Stimulated activated CD4-positive, alpha-beta T cell treated with anti-CD3 and anti-CD28 coated beads, Interleukin-4, amount 100 ng/mL, for 24 hours (primary cell): ENCODE results near the gene MMP12.
"Not testable (repeated sequence)": the region's sequence is repeated elsewhere in the genome, so short reads cannot be mapped to it uniquely, and the experiment has no call there.

Experiments
- DNase-seq: peaks from one replicate; pipeline ENCODE4 v3.0.0-alpha.2; 2020

MMP12 gene

DNA sequence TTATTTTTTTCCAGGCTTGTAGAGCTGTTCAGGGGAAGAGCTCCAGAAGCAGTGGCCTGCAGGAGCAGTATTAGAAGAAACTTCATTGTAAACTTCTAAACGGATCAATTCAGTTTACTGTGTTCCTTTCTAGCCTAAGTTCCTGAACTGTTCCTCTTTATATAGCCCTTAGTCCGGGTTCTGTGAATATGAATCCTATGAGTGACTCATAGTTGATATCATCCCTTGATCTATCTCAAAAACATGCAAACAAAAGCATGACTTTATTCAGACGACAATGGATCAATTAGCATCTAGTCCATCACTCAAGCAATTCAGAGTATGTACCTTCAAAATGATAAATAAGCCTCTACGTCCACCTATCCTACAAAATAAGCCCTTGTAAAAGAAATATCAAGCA, at the start of gene MMP12:
Gene MMP12 (minus strand): TSS at position 131 of the 400 bp plus-strand sequence. CDS start 45 bp downstream, at position 86.
- no peak for DNase-seq

DNA sequence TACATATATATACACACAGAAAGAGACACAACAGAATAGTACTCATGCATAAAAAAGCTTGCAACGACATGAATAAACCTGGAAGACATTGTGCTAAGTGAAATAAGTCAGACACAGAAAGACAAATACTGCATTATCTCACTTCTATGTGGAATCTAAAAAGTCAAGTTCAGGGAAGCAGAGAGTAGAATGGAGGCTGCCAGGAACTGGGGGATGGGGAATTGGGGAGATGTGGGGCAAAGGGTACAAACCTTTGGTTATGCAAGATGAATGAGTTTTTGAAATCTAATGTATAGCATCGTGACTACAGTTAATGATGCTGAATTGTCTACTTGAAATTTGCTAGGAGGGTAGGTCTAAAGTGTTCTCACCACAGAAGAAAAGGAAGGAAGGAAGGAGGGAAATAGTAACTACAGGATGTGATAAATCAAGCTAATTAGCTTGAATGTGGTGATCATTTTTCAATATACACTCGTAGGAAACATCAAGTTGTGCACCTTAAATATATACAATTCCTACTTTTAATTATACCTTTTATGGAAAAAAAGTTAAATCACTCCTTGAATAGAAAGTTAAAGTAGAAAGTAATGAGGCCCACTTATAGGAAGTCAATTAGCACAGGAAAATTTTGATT, 46.9 kb upstream of the MMP12 start:
- no peak for DNase-seq

DNA sequence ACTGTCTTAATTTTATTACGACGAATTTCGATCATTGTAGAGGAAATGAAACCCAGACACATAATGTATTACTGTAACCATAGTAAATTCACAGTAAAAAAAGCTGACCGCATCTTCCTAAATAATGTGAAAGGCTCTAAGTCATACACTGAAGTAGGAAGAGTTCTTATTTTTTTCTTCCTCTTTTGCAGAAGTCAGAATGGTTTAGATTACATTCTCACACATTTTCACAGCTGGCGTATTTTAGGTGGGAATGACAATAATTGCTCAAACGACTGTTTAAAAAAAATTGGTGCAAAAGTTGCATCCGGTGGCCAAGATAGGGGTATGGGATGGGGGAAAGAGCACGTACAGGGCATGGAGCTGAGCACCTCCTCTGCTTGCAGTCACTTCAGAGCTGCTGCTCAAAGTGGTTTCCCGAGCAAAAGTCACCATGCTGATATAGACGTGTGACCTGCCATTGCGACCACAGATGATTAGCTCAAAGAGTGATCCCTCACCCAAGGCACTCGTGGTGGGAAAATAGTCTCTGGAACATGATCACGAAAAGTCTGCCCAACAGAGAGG, 45.4 kb upstream of the MMP12 start:
- DNase-seq: no peak

DNA sequence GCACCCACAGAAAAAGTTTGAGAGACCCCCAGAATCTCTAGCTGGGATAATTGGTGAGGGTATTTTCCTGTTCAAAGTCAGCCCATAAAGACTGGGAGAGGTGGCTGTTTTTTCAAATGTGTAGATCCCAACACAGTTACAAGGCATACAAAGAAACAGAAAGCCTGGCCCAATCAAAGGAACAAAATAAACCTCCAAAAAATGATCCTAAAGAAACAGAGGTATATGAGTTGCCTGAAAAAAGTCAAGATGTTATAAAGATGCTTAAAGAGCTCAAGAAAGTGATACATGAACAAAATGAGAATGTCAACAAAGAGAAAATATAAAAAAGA, 40.2 kb upstream of the MMP12 start:
- no peak for DNase-seq

DNA sequence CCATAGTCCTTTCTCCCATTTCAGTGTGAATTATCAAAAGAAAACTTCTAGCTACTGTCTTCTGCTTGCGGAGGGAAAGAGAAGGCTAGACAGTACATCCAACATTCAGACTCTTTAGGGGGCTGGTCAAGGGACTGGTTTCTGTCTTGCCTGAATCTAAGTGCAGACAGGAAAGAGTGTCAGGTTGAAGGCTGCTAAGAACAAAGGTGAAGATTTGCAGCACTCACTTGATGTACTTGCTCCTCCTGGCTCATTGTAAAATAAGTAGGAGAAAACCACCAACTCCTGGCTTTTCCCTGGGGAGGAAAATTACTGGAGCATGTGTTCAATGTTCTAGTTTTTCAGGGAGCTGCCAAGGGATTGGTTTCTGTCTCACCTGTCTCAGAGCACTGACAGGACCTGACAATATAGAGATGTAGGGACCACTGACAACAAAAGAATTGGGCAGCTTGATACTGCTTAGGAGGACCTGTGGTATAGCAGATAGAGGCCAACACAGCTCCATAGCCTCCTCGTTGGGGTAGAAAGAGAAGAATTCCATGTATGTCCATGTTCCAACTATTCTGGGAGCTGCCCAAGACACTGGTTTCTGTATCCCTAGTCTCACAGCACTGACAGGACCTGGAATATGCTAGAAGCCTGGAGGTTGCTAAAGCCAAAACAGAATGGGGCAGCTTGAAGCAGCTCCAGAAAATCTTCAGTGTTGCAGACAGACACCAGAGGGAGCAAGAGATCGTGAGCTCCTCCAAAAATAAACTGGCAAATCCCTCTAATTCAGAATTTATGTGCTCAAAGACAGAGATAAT, 39.7 kb upstream of the MMP12 start:
- DNase-seq: no peak

DNA sequence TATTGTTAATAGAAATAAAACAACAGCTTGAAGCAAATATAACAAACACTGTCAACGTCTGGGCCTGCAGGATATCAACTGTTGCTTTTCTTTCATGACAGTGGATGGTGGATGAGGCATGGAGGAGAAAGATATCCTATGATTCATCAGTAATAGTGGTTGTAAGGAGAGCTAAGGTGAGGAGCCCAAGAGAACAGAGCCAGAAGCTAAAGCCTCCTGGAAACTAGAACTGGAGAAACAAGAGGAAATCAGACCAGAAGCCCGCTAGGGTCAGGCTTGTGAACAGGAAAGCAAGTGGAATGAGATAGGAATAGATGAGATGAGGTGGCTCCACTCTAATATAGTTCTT, 37.7 kb upstream of the MMP12 start:
- DNase-seq: no peak

DNA sequence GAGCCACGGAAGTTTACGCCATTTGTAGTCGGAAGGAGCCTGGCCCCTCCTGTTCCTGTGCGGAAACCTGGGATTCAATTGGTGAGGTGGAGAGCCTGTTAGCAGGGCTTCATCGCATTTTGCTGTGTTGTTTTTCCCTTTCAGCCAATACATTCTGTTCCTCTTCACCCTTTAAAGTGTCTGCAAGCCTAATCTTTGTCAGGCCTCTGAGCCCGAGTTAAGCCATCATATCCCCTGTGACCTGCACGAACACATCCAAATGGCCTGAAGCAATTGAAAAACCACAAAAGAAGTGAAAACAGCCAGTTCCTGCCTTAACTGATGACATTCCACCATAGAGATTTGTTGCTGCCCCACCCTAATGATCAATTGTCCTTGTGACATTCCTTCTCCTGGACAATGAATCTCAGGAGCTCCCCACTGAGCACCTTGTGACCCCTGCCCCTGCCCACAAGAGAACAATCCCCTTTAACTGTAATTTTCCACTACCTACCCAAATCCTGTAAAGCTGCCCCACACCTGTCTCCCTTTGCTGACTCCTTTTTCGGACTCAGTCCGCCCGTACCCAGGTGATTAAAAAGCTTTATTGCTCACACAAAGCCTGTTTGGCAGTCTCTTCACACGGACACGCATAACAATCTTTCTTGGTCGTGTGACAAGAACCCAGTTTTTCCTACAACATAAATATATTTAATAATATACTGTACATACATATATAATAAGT, 37.1 kb upstream of the MMP12 start:
- no peak for DNase-seq

DNA sequence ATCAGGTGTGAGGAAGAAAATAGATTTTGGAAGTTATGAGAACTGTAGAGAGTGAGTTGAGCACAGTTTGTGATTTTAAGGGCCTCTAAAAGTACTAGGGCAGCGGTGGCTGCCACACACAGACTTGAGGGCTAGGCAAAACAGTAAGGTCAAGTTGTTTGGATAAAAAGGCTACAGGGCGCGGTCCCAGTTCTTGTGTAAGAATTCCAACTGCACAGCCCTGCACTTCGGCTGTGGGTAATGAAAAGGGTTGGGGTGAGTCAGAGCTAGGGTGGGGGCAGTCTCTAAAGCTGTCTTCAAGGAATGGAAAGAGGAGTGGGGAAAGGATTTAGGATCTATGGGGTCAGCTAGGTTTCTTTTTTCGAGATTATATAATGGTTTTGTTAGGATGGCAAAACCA, 31.1 kb upstream of the MMP12 start:
- DNase-seq: not testable (repeated sequence)

DNA sequence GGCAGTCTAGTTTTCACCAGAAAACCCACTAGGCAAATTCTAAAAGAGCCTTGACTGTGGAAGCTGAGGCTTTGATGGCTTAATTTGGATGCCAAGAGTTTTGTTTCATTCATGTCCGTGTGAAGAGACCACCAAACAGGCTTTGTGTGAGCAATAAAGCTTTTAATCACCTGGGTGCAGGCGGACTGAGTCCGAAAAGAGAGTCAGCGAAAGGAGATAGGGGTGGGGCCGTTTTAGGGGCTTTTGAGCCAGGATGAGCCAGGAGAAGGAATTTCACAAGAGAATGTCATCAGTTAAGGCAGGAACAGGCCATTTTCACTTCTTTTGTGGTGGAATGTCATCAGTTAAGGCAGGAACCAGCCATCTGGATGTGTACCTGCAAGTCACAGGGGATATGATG, 29.1 kb upstream of the MMP12 start:
- not testable (repeated sequence) for DNase-seq

DNA sequence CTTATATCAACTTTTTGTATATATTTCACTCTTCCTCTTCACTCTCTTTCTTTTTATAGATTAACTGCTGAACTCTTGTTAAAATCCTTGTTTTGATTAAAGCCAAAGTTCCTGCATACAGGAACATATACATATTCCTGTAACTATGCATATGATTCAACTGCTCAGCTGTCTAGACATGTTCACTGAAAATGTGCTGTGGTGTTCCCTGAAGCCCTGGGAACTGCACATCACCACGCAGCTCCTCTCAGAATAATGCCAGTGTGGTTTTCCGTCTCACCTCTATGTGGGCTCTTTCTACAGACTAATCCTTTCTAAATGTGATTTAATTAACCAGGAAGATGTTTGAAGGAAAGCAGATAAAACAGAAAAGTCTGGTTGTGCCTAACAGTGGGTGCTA, 25.6 kb upstream of the MMP12 start:
- DNase-seq: no peak

DNA sequence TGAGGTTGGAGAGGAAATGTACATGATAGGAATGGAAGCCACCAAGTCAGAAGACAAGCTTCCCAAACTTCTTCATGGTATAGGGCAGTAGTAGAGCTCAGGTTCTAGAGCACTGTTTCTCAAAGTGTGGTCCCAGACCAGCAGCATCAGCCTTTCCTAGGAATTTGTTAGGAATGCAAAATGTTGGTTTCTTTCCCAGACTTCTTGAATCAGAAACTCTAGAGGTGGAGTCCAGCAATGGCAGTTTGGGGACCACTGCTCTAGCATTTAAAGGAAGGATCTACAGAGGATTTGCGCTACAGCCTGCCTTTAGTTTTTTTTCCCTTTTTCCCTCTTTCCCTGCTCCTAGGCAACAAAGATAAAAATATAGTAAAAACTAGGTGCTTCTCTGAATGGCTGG, 17.0 kb upstream of the MMP12 start:
- no peak for DNase-seq

DNA sequence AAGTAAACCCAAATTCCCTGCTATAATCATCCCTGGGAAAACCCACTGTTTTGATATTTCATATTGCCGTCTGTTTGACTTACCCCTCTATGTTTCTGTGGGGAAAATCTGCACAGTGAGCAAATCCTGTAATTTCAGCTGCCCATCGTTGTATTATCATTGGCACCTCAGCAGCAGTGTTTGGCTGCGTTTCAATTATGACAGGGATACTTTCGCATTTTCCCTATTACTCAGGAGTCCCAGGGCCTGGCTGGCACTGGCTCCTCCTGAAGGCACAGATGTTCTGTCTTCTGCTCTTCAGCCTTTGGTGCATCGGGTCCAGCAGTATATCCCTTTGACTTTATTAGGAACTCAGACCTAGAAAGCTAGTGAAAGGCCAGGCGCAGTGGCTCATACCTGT, 12.2 kb upstream of the MMP12 start:
- DNase-seq: no peak

DNA sequence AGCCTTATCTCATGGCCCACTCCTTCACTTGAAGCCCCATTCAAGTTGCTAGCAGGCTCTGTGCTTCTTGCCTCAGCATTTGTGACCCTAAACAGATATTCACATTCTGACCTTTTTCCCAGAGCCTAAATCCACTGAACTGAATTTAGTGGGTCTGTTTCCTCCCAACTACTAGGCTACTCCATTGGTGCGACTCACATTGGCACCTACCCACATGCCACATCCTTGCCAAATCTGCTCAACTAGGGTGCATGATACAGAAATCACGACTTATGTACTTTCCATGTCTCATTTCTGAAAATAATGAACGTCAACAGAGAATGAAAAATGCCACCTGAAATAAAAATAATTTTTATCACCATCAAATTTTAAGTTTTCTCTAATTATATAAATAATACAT, 8.4 kb upstream of the MMP12 start:
- no peak for DNase-seq

DNA sequence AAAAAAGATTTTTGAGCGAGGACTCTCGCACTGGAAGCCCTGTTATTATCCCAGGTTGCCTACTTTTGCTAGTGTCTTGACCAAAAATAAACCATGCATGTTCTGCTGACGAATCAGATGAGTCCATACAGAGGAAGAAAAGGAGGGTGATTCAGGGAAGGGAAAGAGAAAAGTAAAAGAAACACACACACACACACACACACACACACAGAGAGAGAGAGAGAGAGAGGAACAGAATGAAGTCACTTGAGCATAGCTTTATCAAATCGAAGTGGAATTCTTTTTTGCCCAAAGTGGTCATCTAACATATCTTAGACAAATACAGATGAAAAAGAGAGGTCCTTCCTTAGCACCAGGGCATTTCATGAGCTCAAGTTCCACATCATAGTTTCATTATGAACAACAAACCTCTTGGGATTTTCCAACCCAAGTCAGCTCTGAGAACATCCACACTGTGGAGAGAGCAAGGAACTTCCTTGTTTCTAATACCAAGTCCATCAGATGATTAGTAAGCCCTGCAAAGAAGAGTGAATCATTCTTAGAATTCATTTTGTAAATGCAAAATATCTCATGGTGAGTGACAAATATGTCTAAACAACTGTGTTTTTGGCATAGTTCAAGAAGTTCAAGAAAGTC, 7.7 kb upstream of the MMP12 start:
- DNase-seq: no peak

DNA sequence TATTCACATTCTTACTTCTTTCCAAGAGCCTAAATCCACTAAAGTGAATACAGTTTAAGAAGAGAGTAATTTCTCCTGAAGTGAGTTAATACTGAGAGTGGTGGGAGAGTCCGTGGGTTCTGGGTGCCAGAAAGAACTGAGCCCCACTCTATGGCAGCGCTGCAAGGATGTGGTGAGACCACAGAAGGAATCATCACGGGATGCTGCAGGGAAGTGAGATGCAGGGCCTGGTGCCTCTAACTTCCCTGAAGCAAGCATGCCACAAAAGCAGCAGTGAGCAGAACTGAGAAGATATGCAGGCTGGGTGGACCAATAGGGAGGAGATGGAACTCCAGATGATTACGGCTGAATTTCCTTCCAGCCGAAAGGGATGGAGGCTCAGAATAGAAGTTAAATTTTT, 5.0 kb upstream of the MMP12 start:
- no peak for DNase-seq

DNA sequence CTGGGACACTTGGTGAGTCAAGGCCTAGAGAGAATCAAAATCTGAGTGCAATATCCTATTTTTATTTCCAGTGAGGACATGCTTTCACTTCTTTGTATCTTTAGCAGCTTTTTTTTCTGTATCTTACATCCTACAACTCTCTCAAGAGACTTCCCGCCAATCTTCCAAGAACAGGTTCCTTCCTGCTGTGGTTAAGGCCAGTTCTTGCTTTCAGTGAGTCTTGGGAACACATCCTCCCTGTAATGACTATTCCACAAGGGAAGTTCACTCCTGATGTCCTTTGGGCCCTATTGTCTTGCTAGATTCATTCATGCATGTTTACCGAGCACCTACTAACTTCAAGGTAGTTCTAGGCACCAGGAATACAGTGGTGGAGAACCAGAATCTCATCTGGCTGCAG, 3.8 kb upstream of the MMP12 start:
- DNase-seq: no peak

DNA sequence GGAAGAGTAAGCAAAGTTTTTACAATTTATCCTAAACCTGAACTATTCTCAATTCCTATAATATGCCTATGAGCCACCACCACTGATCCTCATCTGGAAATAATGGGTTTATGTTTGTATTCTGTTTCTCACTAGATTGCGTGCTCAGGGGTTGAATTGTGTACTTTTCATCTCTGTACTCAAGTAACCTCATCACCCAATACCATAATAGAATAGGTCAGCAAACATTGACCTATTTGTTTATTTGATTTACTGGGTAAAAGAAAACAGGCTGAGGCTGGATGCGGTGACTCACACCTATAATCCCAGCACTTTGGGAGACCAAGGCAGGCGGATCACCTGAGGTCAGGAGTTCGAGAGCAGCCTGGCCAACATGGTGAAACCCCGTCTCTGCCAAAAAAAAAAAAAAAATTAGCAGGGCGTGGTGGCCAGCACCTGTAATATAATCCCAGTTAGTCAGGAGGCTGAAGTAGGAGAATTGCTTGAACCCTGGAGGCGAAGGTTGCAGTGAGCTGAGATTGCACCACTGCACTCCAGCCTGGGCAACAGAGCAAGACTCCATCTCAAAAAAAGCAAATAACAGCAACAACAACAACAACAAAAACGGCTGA, 5.3 kb downstream of the MMP12 start:
- DNase-seq: not testable (repeated sequence)

DNA sequence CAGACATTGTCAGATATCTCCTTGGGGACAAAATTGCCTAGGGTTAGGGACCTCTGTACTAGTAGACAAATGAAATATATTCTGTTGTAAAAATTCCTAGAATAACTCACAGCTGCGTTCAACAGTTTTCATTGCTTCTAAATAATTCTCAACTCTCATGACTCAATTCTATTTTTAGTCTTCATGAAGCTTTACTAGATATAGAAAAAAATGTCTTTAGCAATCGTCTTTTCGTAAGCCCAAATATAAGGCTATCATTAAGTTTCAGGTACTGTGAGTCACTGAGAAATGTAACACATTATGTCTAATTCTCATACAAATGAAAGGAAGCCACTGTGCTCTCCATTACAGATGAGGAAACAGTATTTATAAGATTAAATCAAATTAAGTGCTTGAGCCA, 6.4 kb downstream of the MMP12 start:
- no peak for DNase-seq

DNA sequence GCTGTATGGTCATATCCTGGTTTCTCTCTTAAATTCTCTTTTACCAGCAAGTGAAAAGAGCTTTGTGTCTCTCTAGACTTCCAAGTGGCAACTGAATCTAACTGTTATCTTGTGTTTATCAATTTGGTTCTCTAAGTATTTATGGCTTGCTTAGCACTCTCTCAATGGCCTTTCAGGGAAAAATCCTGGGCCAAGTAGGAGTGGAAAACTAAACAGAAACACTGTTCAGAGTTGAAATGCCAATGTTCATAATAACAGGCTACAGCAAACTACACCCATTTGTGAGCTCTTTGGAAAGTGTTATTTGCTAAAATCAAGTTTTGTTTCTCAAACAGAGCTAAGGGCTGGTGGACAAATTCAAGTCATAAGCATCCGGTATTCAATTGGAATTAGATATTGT, 10.1 kb downstream of the MMP12 start:
- DNase-seq: no peak

DNA sequence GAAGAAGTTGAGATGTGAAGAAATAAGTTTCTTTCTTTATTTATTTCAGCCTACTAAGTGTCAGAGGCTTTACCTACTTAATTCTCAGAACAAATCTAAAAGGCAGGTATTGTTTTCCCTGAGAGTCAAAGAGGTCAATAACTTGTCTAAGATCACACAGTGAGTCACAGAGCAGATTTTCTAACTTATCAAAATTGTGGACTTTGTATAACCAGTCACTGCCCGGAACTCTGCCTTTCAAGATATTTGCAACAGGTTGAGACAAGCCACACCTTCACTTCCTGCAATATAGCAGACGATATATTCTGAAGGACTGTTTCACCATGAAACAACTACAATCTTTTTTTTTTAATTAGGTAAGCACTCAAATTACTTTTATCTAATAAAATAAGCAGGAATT, 20.8 kb downstream of the MMP12 start:
- no peak for DNase-seq

DNA sequence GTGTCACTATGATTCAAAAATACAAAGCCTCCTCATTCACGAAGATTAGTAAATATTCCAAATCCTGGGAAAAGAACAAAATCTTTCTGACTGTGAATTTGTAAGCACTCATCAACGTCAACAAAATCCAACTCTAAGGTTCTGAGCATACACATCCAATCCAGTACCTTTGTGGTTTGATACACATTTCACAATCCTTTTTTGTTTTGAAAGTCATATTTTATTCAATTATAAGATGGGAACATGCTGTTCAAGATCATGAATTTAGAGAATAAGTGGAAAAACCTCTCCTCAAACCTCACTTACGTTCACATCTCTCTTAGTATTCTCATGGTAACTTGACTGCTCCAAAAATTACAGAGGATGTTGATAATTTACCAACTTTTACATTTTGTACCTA, 21.7 kb downstream of the MMP12 start:
- DNase-seq: no peak

DNA sequence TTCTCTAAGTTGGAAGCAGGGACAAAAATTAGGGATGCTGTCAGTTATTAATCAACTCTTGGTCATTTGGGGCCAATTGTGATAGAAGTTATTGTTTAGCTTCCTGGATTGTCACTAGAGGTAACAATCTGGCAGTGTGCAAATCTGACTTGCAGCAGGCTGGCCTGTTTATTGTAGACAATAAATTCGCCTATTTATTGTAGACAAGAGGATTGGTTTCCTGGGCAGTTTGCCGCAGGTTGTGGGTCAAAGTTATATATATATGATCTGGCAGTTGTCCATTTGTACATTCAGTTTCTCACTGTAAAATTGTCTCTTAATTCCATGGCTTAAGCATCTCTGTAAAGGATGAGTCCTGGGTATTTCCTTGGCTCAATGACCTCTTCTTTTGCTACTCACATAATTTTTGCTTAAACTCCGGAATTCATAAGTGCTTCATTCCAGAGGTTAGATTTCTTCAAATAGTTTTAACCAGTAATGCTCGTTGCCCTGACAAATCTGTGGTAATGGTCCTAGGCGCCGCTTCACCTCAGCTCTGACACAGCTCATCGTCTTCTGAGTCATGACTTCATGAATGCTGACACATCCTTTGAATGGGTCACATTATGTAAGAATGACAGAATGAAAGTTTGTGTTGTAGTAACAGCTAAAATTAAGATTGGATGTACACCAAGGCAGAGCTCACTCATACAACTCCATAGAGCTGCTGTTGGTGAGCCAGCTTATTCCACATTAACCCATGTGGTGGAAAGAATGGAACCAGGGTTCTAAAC, 23.6 kb downstream of the MMP12 start:
- DNase-seq: no peak
